ENCODE measurements around the gene IGF2BP3. TPM values are rescaled to one million over a fixed set of nuclear protein-coding genes. Genes with fewer than 3 reads are reported as not detected.

The IGF2BP3 gene
- total RNA-seq, 2 donors from 2014 or later, result 0.24 to 1.2 TPM

DNA sequence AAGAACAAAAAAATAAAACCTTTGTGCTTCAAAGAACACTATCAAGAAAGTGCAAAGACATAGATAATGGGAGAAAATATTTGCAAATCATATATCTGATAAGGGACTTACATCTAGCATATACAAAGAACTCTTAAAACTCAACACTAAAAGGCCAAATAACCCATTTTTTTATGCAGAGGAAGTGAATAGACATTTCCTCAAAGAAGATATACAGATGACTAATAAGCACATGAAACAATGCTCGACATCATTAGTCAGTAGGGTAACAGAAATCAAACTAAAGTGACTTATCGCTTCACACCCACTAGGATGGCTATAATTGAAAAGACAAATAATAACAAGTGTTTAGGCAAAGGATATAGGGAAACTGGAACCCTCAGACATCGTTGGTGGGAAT, 93.2 kb downstream of the IGF2BP3 start:
- Histone ChIP-seq H3K27me3 (no peaks in the 10 kb centered on the region), H3K9ac (ENCODE audit: low read depth in 2 of 2, low read length in 2 of 2) (no peak overlapping the region), H3K36me3 (no peaks in the 10 kb centered on the region), H3K4me1 (no peaks in the 10 kb centered on the region), H3K9me3 (no peaks in the 10 kb centered on the region), H3K4me3 (no peak overlapping the region), H3K27ac (no peak overlapping the region)
- TF ChIP-seq, protein P1, sequence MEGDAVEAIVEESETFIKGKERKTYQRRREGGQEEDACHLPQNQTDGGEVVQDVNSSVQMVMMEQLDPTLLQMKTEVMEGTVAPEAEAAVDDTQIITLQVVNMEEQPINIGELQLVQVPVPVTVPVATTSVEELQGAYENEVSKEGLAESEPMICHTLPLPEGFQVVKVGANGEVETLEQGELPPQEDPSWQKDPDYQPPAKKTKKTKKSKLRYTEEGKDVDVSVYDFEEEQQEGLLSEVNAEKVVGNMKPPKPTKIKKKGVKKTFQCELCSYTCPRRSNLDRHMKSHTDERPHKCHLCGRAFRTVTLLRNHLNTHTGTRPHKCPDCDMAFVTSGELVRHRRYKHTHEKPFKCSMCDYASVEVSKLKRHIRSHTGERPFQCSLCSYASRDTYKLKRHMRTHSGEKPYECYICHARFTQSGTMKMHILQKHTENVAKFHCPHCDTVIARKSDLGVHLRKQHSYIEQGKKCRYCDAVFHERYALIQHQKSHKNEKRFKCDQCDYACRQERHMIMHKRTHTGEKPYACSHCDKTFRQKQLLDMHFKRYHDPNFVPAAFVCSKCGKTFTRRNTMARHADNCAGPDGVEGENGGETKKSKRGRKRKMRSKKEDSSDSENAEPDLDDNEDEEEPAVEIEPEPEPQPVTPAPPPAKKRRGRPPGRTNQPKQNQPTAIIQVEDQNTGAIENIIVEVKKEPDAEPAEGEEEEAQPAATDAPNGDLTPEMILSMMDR (IDR thresholded peaks at IDR 0.05), result no peak
- no peak for DNase-seq
- intact Hi-C loops (cut with DNase I), result no loop called here

DNA sequence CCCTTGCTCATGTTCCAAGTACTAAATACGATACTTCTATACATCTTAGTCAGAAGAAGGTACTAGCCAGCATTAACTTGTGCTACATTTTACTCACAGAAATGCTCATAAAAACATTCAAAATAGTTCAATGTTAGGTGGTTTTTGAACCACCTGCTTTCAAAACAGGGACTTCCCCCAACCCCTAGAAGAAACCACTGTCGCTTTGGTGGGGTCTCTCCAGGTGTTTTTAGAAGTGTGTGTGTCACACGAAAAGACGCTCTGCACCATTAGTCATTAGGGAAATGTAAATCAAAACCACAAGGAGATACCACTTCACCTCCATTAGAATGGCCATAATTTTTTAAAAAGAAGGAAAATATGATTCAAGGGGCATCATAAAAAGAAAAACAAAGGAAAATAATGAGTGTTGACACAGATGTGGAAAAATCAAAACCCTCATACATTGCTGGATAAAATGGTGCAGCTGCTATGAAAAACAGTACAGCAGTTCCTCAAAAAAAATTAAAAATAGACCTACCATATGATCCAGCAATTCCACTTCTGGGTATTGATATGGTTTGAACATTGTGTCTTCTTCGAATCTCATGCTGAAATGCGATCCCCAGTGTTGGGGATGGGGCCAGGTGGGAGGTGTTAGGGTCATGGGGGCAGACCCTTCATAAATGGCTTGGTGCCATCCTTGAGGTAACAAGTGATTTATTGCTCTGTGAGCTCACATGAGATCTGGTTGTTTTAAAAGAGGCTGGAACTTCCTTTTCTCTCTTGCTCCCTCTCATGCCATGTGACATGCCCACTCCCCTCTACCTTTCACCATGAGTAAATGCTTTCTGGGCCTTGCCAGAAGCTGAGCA, 96.9 kb downstream of the IGF2BP3 start:
- Histone ChIP-seq H3K4me3 (no peak overlapping the region), H3K27me3 (no peaks in the 10 kb centered on the region), H3K27ac (no peak overlapping the region), H3K4me1 (no peaks in the 10 kb centered on the region), H3K9me3 (no peaks in the 10 kb centered on the region), H3K9ac (ENCODE audit: low read depth in 2 of 2, low read length in 2 of 2) (no peak overlapping the region), H3K36me3 (no peaks in the 10 kb centered on the region)
- TF ChIP-seq, protein P1 (IDR thresholded peaks at IDR 0.05), result no peak
- DNase-seq, result no peak
- intact Hi-C loops (cut with DNase I), result no loop called here

DNA sequence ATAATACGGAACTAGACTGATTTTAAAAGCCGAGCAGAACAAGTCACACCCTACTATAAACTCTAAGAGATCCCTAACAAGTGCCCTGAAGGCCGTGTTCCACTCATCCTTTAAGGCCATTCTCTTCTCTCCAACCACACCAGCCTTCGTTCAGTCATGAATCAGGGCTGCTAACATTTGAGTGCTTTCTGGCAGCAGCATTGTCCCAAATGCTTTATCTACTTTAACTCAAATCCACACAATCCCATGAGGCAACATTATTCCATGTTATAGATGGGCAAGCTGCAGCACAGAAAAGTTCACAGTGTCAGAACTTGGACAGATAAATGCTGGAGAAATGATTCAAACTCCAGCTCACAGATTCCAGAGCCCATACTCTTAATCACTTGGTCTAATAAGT, 97.7 kb downstream of the IGF2BP3 start:
- H3K4me3 ChIP-seq, result no peak overlapping the region
- DNase-seq, result no peak

DNA sequence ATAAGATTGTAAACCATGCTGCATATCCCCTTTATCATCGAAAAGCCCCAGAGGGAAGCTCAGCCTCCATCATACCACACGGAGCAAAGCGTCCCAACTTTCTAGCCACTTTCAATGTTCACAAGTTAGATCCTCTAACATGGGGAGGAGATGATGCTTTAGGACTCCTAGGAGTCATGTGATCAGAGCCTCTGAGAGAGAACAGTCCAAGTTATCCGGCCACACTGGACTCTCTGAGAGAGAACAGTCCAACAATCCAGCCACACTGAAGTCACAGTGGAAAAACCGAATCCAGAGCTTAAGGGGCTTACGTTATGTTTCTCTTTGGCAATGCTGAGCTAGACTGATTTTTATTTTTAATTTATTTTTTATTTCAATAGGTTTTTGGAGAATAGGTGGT, 98.6 kb downstream of the IGF2BP3 start:
- H3K27ac ChIP-seq, result no peak overlapping the region
- no peak overlapping the region for H3K9ac ChIP-seq (ENCODE audit: low read depth in 2 of 2, low read length in 2 of 2)
- no peaks in the 10 kb centered on the region for H3K4me1 ChIP-seq
- H3K9me3 ChIP-seq, result no peaks in the 10 kb centered on the region
- TF ChIP-seq, protein P1 (IDR thresholded peaks at IDR 0.05), result no peak
- no peak for DNase-seq
- no peak overlapping the region for H3K4me3 ChIP-seq
- no peaks in the 10 kb centered on the region for H3K36me3 ChIP-seq
- intact Hi-C loops (cut with DNase I), result no loop called here
- H3K27me3 ChIP-seq, result no peaks in the 10 kb centered on the region

More for the DNA sequence above, 97.7 kb downstream of the IGF2BP3 start:
- Histone ChIP-seq H3K36me3 (no peaks in the 10 kb centered on the region), H3K4me1 (no peaks in the 10 kb centered on the region), H3K27ac (no peak overlapping the region), H3K27me3 (no peaks in the 10 kb centered on the region), H3K9me3 (no peaks in the 10 kb centered on the region), H3K9ac (ENCODE audit: low read depth in 2 of 2, low read length in 2 of 2) (no peak overlapping the region)
- intact Hi-C loops (cut with DNase I), result no loop called here
- TF ChIP-seq, protein P1 (IDR thresholded peaks at IDR 0.05), result no peak

DNA sequence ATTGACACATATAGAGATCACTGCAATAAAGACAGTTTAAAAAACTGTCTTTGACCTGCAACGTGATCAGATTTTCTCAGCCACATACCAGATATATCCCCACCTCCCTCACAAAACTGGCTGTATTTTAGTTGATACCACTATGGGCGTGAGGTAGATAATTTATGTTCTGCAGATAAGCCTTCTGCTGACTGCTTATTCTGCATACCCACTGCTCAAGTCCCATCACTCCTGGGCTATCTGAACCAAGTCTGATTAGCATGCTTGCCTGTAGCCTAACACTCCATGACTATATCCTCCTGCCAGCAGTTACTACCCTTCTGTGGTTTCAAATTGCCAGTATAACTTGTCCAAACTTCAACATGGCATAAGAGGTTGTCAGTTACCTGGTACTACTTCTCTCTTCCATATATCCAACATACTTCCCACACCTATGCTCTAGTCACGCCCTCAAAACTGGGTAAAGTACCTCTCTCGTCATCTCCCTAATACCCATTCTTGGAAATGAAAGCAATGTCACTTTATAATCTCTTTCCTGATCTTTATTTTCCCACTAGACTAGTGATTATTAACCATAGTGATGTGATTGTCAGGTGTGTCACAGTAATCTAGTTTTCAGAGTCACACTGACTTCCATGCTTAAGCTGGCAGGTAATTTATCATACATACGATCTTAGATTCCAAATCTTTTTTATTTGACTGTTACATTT, 100.4 kb downstream of the IGF2BP3 start:
- Histone ChIP-seq H3K4me1 (no peaks in the 10 kb centered on the region), H3K27me3 (no peaks in the 10 kb centered on the region), H3K4me3 (no peak overlapping the region), H3K27ac (no peak overlapping the region), H3K9ac (ENCODE audit: low read depth in 2 of 2, low read length in 2 of 2) (no peak overlapping the region), H3K9me3 (no peaks in the 10 kb centered on the region), H3K36me3 (no peaks in the 10 kb centered on the region)
- DNase-seq, result no peak
- intact Hi-C loops (cut with DNase I), result no loop called here
- TF ChIP-seq, protein P1 (IDR thresholded peaks at IDR 0.05), result no peak
